ENCODE data around the gene SDHC.
"Not testable (repeated sequence)": the region's sequence is repeated elsewhere in the genome, so short reads cannot be mapped to it uniquely, and the experiment has no call there.

Gene SDHC

DNA sequence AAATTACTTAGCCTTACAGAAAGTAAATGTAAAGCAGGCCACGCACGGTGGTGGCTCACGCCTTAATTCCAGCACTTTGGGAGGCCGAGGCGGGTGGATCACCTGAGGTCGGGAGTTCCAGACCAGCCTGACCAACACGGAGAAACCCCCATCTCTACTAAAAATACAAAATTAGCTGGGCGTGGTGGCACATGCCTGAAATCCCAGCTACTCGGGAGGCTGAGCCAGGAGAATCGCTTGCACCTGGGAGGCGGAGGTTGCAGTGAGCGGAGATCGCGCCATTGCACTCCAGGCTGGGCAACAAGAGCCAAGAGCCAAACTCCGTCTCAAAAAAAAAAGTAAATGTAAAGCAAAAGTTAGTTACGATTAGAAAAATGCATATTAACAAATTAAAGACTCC, 75.0 kb downstream of the SDHC start:
- peak overlapping the region; percentile 94 for H3K27ac Mint-ChIP-seq
- H3K4me1 Mint-ChIP-seq (ENCODE audit: low read depth) = peaks cover 33% of the 10 kb centered on the region
- H3K36me3 Mint-ChIP-seq; H3K9me3 Mint-ChIP-seq (ENCODE audit: low read depth); H3K27me3 Mint-ChIP-seq: not testable (repeated sequence)
- H3K4me3 Mint-ChIP-seq = peak overlapping the region; percentile 91

DNA sequence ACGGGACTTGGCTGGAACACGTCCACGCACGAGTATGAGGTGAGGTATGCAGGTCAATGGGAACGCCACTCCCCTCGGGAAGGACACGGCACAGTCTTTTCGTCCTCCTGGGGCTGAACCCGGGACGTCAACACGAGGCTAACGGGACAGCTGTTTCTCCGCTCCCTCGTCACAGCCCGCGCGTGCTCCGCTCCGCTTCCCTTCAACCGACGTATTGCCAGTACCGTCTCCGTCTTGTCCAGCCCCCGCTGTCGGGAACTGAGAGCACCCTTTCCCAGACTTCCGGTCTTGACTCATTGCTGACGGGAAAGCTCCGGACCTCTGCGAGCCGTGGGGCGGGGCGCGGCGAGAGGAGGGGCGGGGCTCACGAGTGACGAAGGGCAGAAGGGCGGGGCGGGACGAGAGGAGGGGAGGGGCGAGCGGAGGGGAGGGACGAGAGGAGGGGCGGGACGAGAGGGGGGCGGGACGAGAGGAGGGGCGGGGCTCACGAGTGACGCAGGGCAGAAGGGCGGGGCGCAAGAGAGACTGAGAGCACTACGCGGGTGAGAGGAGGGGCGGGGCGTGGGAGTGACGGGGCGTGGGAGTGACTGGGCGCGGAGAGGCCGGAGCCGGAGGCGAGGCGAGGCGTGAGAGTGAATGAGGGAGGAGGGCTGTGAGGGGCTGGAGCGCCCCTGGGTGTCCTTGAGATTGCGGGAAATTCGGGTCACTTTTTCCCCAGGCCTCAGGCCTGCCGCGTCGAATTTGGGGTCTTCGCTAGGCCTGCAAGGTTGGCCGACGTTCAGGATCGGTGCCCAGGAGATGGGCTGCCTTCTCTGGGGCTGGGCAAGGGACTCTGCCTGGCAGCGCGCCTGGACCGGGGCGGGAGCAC, 75.7 kb downstream of the SDHC start:
- Mint-ChIP-seq H3K36me3 (no peaks in the 10 kb centered on the region), H3K9me3 (ENCODE audit: low read depth) (no peaks in the 10 kb centered on the region), H3K27ac (peak overlapping the region; percentile 94), H3K4me1 (ENCODE audit: low read depth) (peaks cover 33% of the 10 kb centered on the region), H3K27me3 (no peaks in the 10 kb centered on the region), H3K4me3 (peak overlapping the region; percentile 91)

GRCh38 chr1:161390559-161390858, 76.3 kb downstream of the SDHC start:
- Mint-ChIP-seq H3K9me3 (ENCODE audit: low read depth) (no peaks in the 10 kb centered on the region), H3K27ac (peak overlapping the region; percentile 88), H3K4me3 (peak overlapping the region; percentile 91), H3K4me1 (ENCODE audit: low read depth) (peaks cover 33% of the 10 kb centered on the region), H3K27me3 (no peaks in the 10 kb centered on the region), H3K36me3 (no peaks in the 10 kb centered on the region)

DNA sequence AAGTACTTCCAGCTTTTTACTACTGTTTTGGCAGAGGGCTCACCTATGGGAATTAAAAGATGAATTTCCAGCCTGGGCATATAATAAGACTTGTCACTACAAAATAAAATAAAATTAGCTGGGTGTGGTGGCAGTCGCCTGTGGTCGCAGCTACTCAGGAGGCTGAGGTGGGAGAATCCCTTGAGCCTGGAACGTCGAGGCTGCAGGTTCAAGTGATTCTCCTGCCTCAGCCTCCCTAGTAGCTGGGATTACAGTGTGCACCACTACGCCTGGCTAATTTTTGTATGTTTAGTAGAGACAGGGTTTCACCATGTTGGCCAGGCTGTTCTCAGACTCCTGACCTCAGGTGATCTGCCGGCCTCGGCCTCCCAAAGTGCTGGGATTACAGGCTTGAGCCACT, 77.0 kb downstream of the SDHC start:
- not testable (repeated sequence) for H3K36me3 Mint-ChIP-seq; H3K9me3 Mint-ChIP-seq (ENCODE audit: low read depth); H3K27me3 Mint-ChIP-seq
- H3K4me1 Mint-ChIP-seq (ENCODE audit: low read depth) = peaks cover 32% of the 10 kb centered on the region
- peak overlapping the region; percentile 91 for H3K4me3 Mint-ChIP-seq
- peak overlapping the region; percentile 59 for H3K27ac Mint-ChIP-seq

DNA sequence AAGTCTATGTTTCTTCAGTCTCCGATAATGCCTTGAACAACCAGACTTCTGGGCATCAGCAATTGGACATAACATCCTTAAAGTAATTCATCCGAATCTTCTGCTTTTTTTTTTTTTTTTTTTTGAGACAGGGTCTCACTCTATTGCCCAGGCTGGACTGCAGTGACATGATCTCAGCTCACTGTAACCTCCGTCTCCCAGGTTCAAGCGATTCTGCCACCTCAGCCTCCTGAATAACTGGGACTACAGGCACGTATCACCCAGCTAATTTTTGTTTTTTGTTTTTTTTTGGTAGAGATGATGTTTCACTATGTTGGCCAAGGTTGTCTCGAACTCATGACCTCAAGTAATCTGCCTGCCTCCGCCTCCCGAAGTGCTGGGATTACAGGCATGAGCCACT, 77.4 kb downstream of the SDHC start:
- H3K27ac Mint-ChIP-seq = peak overlapping the region; percentile 22
- H3K9me3 Mint-ChIP-seq (ENCODE audit: low read depth) = no peaks in the 10 kb centered on the region
- H3K4me1 Mint-ChIP-seq (ENCODE audit: low read depth) = peaks cover 27% of the 10 kb centered on the region
- no peaks in the 10 kb centered on the region for H3K27me3 Mint-ChIP-seq
- H3K4me3 Mint-ChIP-seq = no peak overlapping the region
- H3K36me3 Mint-ChIP-seq = no peaks in the 10 kb centered on the region

DNA sequence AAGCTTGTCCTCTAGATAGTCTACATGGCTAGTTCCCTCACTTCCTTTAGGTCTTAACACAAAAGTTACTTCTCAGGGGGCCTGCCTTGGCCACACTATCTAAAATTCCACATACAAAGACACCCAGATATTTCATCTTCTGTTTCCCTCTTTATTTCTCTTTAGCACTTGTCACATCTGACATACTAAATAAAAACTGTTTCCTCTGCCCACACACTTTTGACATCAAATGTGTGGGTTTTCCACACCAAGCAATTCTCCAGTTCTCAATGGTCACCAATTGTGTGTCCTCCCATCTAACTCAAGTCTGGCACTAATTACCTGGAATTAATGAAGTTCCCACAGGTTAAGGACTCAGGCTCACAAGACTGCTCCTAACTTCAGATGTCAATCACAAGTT, 79.0 kb downstream of the SDHC start:
- no peak overlapping the region for H3K4me3 Mint-ChIP-seq
- H3K27me3 Mint-ChIP-seq = no peaks in the 10 kb centered on the region
- no peaks in the 10 kb centered on the region for H3K36me3 Mint-ChIP-seq
- peaks cover 18% of the 10 kb centered on the region for H3K4me1 Mint-ChIP-seq (ENCODE audit: low read depth)
- no peaks in the 10 kb centered on the region for H3K9me3 Mint-ChIP-seq (ENCODE audit: low read depth)
- H3K27ac Mint-ChIP-seq = no peak overlapping the region

DNA sequence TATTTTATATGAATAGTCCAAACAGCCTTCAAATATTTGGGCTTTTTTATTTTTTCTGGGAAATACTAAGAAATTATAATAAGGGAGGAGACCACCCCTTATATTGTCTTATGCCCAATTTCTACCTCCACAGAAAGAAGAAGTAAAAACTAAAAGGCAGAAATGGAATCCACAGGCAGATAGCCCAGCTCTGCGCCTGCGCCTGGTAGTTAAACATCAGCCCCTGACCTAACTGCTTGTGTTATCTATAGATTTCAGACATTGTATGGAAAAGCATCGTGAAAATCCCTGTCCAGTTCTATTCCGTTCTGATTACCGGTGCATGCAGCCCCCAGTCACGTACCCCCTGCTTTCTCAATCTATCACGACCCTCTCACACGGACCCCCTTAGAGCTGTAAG, 82.9 kb downstream of the SDHC start:
- Mint-ChIP-seq H3K4me3 (peak overlapping the region; percentile 20), H3K4me1 (ENCODE audit: low read depth) (peaks cover 30% of the 10 kb centered on the region)
- H3K27ac Mint-ChIP-seq; H3K9me3 Mint-ChIP-seq (ENCODE audit: low read depth); H3K27me3 Mint-ChIP-seq; H3K36me3 Mint-ChIP-seq: not testable (repeated sequence)

GRCh38 chr1:161398900-161399256, 84.7 kb downstream of the SDHC start:
- peak overlapping the region; percentile 99 for H3K4me3 Mint-ChIP-seq
- H3K27me3 Mint-ChIP-seq = peaks cover 3% of the 10 kb centered on the region
- peaks cover 3% of the 10 kb centered on the region for H3K36me3 Mint-ChIP-seq
- H3K4me1 Mint-ChIP-seq (ENCODE audit: low read depth) = peaks cover 27% of the 10 kb centered on the region
- H3K27ac Mint-ChIP-seq = peak overlapping the region; percentile 99
- no peaks in the 10 kb centered on the region for H3K9me3 Mint-ChIP-seq (ENCODE audit: low read depth)

DNA sequence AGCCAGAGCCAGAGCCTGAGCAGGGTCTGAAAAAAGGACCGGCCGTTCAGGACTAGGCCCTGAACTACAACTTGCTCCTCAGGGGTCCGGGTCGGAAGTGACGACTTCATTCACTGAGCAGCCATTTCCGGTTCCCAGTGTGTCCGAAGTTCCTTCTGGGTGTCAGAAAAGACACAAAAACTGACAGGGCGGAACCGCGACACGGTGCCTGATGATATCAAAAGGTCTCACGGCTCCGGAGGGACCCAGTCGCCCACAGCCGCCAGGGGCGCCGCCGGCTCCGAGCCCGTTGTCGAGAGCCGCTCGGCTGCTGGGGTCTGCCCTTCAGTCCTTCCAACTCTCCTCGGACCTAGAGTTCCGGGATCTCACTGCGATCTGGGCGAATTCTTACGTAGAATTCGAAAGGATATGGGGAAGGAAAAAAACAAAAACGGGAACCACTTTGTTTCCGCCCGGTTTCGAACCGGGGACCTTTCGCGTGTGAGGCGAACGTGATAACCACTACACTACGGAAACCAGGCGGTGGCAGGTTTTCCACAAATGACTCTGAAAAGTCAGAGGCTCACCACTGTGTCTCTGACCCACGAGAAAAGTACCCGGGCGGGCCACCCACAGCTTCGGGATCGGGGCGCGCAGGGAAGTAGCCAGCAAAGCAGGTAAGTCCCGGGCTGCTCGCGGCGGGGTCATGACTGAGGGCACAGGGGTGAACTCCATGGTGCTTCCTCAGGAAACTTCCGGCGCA, 85.2 kb downstream of the SDHC start:
- Mint-ChIP-seq H3K27me3 (peaks cover 3% of the 10 kb centered on the region), H3K4me1 (ENCODE audit: low read depth) (peaks cover 29% of the 10 kb centered on the region), H3K36me3 (peaks cover 3% of the 10 kb centered on the region)

GRCh38 chr1:161402446-161402845, 88.3 kb downstream of the SDHC start:
- no peaks in the 10 kb centered on the region for H3K9me3 Mint-ChIP-seq (ENCODE audit: low read depth)
- H3K27me3 Mint-ChIP-seq = peaks cover 3% of the 10 kb centered on the region
- H3K4me3 Mint-ChIP-seq = no peak overlapping the region
- peaks cover 3% of the 10 kb centered on the region for H3K36me3 Mint-ChIP-seq
- H3K4me1 Mint-ChIP-seq (ENCODE audit: low read depth) = peaks cover 31% of the 10 kb centered on the region
- no peak overlapping the region for H3K27ac Mint-ChIP-seq

More for the DNA sequence above, 85.2 kb downstream of the SDHC start:
- Mint-ChIP-seq H3K9me3 (ENCODE audit: low read depth) (no peaks in the 10 kb centered on the region), H3K4me3 (peak overlapping the region; percentile 99), H3K27ac (peak overlapping the region; percentile 99)

DNA sequence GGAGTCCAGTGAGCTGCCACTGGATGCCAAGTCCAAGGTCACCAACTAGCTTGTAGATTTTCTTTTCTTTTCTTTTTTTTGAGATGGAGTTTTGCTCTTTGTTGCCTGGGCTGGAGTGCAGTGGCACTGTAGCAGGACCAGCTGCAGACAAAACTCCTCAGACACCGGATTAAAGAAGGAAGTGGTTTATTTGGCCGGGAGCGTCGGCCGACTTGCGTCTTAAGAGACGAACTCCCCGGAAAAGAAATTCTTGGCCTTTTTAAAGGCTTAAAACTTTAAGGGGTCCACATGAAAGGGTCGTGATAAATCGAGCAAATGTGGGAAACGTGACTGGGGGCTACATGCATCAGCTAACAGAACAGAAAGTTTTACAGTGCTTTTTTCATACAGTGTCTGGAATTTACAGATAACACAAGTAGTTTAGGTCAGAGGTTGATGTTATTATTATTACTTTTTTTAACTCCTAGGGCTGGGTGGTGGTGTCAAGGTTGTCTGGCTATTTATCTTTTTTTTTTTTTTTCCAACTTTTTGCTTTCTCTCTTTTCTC, 89.9 kb downstream of the SDHC start:
- H3K27me3 Mint-ChIP-seq = peaks cover 3% of the 10 kb centered on the region
- H3K27ac Mint-ChIP-seq = no peak overlapping the region
- no peaks in the 10 kb centered on the region for H3K9me3 Mint-ChIP-seq (ENCODE audit: low read depth)
- peaks cover 22% of the 10 kb centered on the region for H3K4me1 Mint-ChIP-seq (ENCODE audit: low read depth)
- H3K4me3 Mint-ChIP-seq = no peak overlapping the region
- H3K36me3 Mint-ChIP-seq = peaks cover 3% of the 10 kb centered on the region

- not testable (repeated sequence) for H3K36me3 Mint-ChIP-seq
These were observed 92.4 kb downstream of the SDHC start for GRCh38 chr1:161406551-161406950.

GRCh38 chr1:161407451-161407985, 93.3 kb downstream of the SDHC start:
- H3K4me3 Mint-ChIP-seq = no peak overlapping the region
- no peak overlapping the region for H3K27ac Mint-ChIP-seq
- peaks cover 1% of the 10 kb centered on the region for H3K27me3 Mint-ChIP-seq
- no peaks in the 10 kb centered on the region for H3K9me3 Mint-ChIP-seq (ENCODE audit: low read depth)
- peaks cover 14% of the 10 kb centered on the region for H3K4me1 Mint-ChIP-seq (ENCODE audit: low read depth)
- peaks cover 4% of the 10 kb centered on the region for H3K36me3 Mint-ChIP-seq

More at GRCh38 chr1:161406551-161406950, 92.4 kb downstream of the SDHC start:
- H3K9me3 Mint-ChIP-seq (ENCODE audit: low read depth); H3K27ac Mint-ChIP-seq; H3K4me3 Mint-ChIP-seq; H3K27me3 Mint-ChIP-seq: not testable (repeated sequence)
- peaks cover 14% of the 10 kb centered on the region for H3K4me1 Mint-ChIP-seq (ENCODE audit: low read depth)

DNA sequence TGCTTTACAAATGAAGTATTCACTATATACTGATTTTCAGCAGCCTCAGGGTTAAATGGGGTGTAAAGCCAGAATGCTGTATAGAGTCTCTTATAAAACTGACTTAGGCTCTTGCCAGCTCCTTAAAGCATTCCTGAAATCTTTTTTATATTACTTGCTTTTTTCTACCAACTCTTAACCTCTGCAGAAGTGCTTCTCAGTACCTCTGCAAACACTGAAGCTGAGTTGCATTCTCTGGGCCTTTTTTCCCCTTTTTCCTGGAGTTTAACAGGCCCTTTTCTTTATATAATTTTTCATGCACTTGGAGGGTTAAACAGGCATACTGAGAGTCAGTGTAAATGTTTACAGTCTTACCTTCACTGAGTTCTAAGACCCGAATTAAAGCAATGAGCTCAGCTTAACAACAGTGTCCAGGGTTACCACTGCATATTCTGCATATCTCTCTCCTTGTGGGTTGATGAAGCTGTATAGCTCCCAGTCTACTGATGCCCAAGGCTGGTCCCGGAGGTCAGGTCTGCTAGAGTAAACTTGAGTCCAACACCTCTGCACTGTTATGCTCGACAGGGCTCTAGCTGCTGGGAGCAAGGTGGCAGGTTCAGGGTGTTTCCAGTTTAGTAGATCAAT, 94.4 kb downstream of the SDHC start:
- no peaks in the 10 kb centered on the region for H3K9me3 Mint-ChIP-seq (ENCODE audit: low read depth)
- no peak overlapping the region for H3K4me3 Mint-ChIP-seq
- H3K4me1 Mint-ChIP-seq (ENCODE audit: low read depth) = peaks cover 14% of the 10 kb centered on the region
- peaks cover 1% of the 10 kb centered on the region for H3K27me3 Mint-ChIP-seq
- peaks cover 4% of the 10 kb centered on the region for H3K36me3 Mint-ChIP-seq
- H3K27ac Mint-ChIP-seq = no peak overlapping the region

Measured in activated naive CD8-positive, alpha-beta T cell (primary cell).